ENCODE measurements around the gene CAMK2B. TPM values are rescaled to one million over a fixed set of nuclear protein-coding genes. Genes with fewer than 3 reads are reported as not detected.

Gene CAMK2B
- total RNA-seq, 1 donor from 2014 or later: 9.3 TPM

- peaks cover 1% of the 10 kb centered on the region for H3K4me1 Mint-ChIP-seq (ENCODE audit: low read depth)
- TF ChIP-seq, protein P1, sequence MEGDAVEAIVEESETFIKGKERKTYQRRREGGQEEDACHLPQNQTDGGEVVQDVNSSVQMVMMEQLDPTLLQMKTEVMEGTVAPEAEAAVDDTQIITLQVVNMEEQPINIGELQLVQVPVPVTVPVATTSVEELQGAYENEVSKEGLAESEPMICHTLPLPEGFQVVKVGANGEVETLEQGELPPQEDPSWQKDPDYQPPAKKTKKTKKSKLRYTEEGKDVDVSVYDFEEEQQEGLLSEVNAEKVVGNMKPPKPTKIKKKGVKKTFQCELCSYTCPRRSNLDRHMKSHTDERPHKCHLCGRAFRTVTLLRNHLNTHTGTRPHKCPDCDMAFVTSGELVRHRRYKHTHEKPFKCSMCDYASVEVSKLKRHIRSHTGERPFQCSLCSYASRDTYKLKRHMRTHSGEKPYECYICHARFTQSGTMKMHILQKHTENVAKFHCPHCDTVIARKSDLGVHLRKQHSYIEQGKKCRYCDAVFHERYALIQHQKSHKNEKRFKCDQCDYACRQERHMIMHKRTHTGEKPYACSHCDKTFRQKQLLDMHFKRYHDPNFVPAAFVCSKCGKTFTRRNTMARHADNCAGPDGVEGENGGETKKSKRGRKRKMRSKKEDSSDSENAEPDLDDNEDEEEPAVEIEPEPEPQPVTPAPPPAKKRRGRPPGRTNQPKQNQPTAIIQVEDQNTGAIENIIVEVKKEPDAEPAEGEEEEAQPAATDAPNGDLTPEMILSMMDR (IDR thresholded peaks at IDR 0.05; ENCODE audit: unreplicated experiment): no peak
- no peak overlapping the region for H3K27ac Mint-ChIP-seq
- peaks cover 2% of the 10 kb centered on the region for H3K9me3 Mint-ChIP-seq (ENCODE audit: low read depth)
- peaks cover under 1% of the 10 kb centered on the region for H3K36me3 Mint-ChIP-seq (ENCODE audit: insufficient read depth)
- no peak overlapping the region for H3K4me3 Mint-ChIP-seq (ENCODE audit: low read depth)
- H3K27me3 Mint-ChIP-seq: peaks cover 51% of the 10 kb centered on the region
- no peak for DNase-seq (ENCODE audit: low spot score, unreplicated experiment)
These were observed 16.7 kb downstream of the CAMK2B start for GRCh38 chr7:44308596-44309270.

GRCh38 chr7:44307905-44308595, 17.3 kb downstream of the CAMK2B start:
- Mint-ChIP-seq H3K27ac (no peak overlapping the region), H3K4me1 (ENCODE audit: low read depth) (peaks cover 1% of the 10 kb centered on the region), H3K27me3 (peaks cover 55% of the 10 kb centered on the region), H3K4me3 (ENCODE audit: low read depth) (no peak overlapping the region), H3K36me3 (ENCODE audit: insufficient read depth) (peaks cover 4% of the 10 kb centered on the region), H3K9me3 (ENCODE audit: low read depth) (peaks cover 8% of the 10 kb centered on the region)
- no peak for DNase-seq (ENCODE audit: low spot score, unreplicated experiment)
- TF ChIP-seq, protein P1 (IDR thresholded peaks at IDR 0.05; ENCODE audit: unreplicated experiment): no peak

DNA sequence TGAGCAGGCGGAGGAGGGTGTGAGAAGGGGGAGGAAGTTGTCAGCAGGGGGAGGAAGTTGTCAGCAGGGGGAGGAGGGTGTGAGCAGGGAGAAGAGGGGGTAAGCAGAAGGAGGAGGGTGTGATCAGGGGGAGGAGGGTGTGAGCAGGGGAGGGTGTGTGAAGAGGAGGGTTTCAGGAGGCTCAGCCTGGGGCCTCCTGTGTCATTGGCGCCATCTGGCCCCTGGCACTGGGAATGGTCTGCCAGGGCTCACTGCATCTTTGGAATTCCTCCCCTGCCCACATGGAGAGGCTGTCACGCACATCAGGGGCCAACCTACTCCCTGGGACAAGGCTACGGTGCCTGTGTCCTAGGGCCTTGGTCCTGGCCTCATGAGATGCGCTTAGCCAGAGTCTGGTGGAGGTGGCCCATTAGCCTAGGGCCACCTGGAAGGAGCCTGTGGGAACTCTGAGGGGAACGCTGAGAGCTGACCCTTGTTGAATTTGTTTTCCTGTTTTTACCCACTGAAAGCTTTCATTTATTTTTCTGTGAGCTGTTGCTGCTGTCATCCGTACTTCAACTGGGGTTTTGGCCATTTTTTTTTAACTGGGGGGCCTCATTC, 18.0 kb downstream of the CAMK2B start:
- peaks cover 52% of the 10 kb centered on the region for H3K27me3 Mint-ChIP-seq
- H3K4me3 Mint-ChIP-seq (ENCODE audit: low read depth): no peak overlapping the region
- H3K4me1 Mint-ChIP-seq (ENCODE audit: low read depth): peaks cover 1% of the 10 kb centered on the region
- TF ChIP-seq, protein P1 (IDR thresholded peaks at IDR 0.05; ENCODE audit: unreplicated experiment): peak; percentile 11
- peaks cover 10% of the 10 kb centered on the region for H3K9me3 Mint-ChIP-seq (ENCODE audit: low read depth)
- no peak overlapping the region for H3K27ac Mint-ChIP-seq
- H3K36me3 Mint-ChIP-seq (ENCODE audit: insufficient read depth): peaks cover 4% of the 10 kb centered on the region
- DNase-seq (ENCODE audit: low spot score, unreplicated experiment): no peak

GRCh38 chr7:44306606-44307005, 18.8 kb downstream of the CAMK2B start:
- peaks cover 10% of the 10 kb centered on the region for H3K9me3 Mint-ChIP-seq (ENCODE audit: low read depth)
- DNase-seq (ENCODE audit: low spot score, unreplicated experiment): no peak
- peaks cover 46% of the 10 kb centered on the region for H3K27me3 Mint-ChIP-seq
- H3K27ac Mint-ChIP-seq: no peak overlapping the region
- TF ChIP-seq, protein P1 (IDR thresholded peaks at IDR 0.05; ENCODE audit: unreplicated experiment): no peak
- peaks cover 1% of the 10 kb centered on the region for H3K4me1 Mint-ChIP-seq (ENCODE audit: low read depth)
- no peak overlapping the region for H3K4me3 Mint-ChIP-seq (ENCODE audit: low read depth)
- peaks cover 4% of the 10 kb centered on the region for H3K36me3 Mint-ChIP-seq (ENCODE audit: insufficient read depth)

All from progenitor cell of endocrine pancreas (in vitro differentiated cells).